K562 (cell line): Measurements from ENCODE around the gene HNF4A. TPM values are rescaled to one million over a fixed set of nuclear protein-coding genes. Genes with fewer than 3 reads are reported as not detected.
A peak's percentile ranks its signal among the peaks of the same experiment; 100 is the strongest.

Experiments used
- CBFA2T3 ChIP-seq: fragments of 450-650 bp; IDR thresholded peaks from 2 replicates; pipeline ENCODE4 v1.6.1; 2017
- ELF2 ChIP-seq: fragments of 250-450 bp; sonication (Bioruptor Pico); IDR thresholded peaks from 2 replicates; pipeline ENCODE4 v1.5.0; 2021; ENCODE audit warnings: mild to moderate bottlenecking
- ERF ChIP-seq: fragments of 450-650 bp; formaldehyde crosslinking; IDR thresholded peaks from 2 replicates; pipeline ENCODE4 v1.4.0; 2020; ENCODE audit warnings: mild to moderate bottlenecking, mixed read lengths
- ETV6 ChIP-seq, 3 experiments: fragments of 150-350 bp in 1 of 3; sonication (generic) in 1 of 3; formaldehyde crosslinking in 1 of 3; IDR thresholded peaks; 2 replicates each; pipeline versions ENCODE4 v1.6.1 to v1.8.0; 2014 to 2022; ENCODE audit warnings: borderline replicate concordance in 2 of 3, low read depth in 2 of 3, antibody characterized with exemption in 1 of 3, low read length in 1 of 3, mild to moderate bottlenecking in 1 of 3, missing genetic modification reagents in 1 of 3
- FOXK1 ChIP-seq: sonication (generic); formaldehyde crosslinking; IDR thresholded peaks from 2 replicates; pipeline ENCODE4 v1.8.0; 2022; ENCODE audit warnings: missing genetic modification reagents, mild to moderate bottlenecking, borderline replicate concordance
- HNRNPLL ChIP-seq: fragments of 200-400 bp; formaldehyde crosslinking; IDR thresholded peaks from 2 replicates; pipeline ENCODE4 v1.6.1; 2017; ENCODE audit warnings: low read length, low read depth, mild to moderate bottlenecking; ENCODE audit not compliant: poor library complexity, severe bottlenecking
- IRF1 ChIP-seq: sonication (generic); formaldehyde crosslinking; IDR thresholded peaks from 2 replicates; pipeline ENCODE4 v1.8.0; 2022; ENCODE audit warnings: missing genetic modification reagents, mild to moderate bottlenecking, borderline replicate concordance
- IRF9 ChIP-seq: fragments of 450-650 bp; IDR thresholded peaks from 2 replicates; pipeline ENCODE4 v1.6.1; 2016; ENCODE audit warnings: missing biosample characterization, missing genetic modification characterization
- KAT2B ChIP-seq: IDR thresholded peaks from one replicate; pipeline ENCODE4 v1.6.1; 2012; ENCODE audit warnings: low read depth, mild to moderate bottlenecking, control low read depth, inconsistent platforms, low read length, moderate library complexity
- MCM3 ChIP-seq: fragments of 450-650 bp; IDR thresholded peaks from 2 replicates; pipeline ENCODE4 v1.6.1; 2016
- NFATC3 ChIP-seq: fragments of 450-650 bp; IDR thresholded peaks from 2 replicates; pipeline ENCODE4 v1.6.1; 2017; ENCODE audit warnings: mild to moderate bottlenecking
- NR2C1 ChIP-seq, 2 experiments: fragments of 450-650 bp; IDR thresholded peaks; 2 replicates each; pipeline ENCODE4 v1.6.1; 2017; ENCODE audit warnings: mild to moderate bottlenecking in 2 of 2, antibody characterized with exemption in 1 of 2, inconsistent platforms in 1 of 2, missing compliant biosample characterization in 1 of 2, missing genetic modification characterization in 1 of 2
- PURB ChIP-seq: sonication (generic); formaldehyde crosslinking; IDR thresholded peaks from 2 replicates; pipeline ENCODE4 v1.9.0; 2021; ENCODE audit warnings: low read depth, mild to moderate bottlenecking, missing genetic modification reagents
- RFX1 ChIP-seq: fragments of 450-650 bp; IDR thresholded peaks from 2 replicates; pipeline ENCODE4 v1.6.1; 2016; ENCODE audit warnings: mild to moderate bottlenecking, moderate library complexity
- SAP30 ChIP-seq: fragments of 200-600 bp; sonication (generic); IDR thresholded peaks from 2 replicates; pipeline ENCODE4 v1.6.1; 2012; ENCODE audit warnings: borderline replicate concordance, low read depth, mild to moderate bottlenecking, moderate library complexity, low read length, control low read depth, inconsistent platforms; ENCODE audit not compliant: insufficient read depth, poor library complexity, severe bottlenecking
- SMARCE1 ChIP-seq: fragments of 450-650 bp; IDR thresholded peaks from 2 replicates; pipeline ENCODE4 v1.7.1; 2016; ENCODE audit warnings: mild to moderate bottlenecking
- SNRNP70 ChIP-seq: fragments of 200-400 bp; formaldehyde crosslinking; optimal IDR thresholded peaks from 2 replicates; pipeline ENCODE3; 2017; ENCODE audit warnings: low read depth, low read length
- SPI1 ChIP-seq: IDR thresholded peaks from 2 replicates; pipeline ENCODE4 v1.6.1; 2011; ENCODE audit warnings: low read depth, low read length, control low read depth, borderline replicate concordance
- TCF7 ChIP-seq: sonication (generic); IDR thresholded peaks from 2 replicates; pipeline ENCODE4 v1.6.1; 2016; ENCODE audit warnings: antibody characterized with exemption, borderline replicate concordance
- TOE1 ChIP-seq, 2 experiments: fragments of 450-650 bp in 1 of 2; sonication (generic) in 1 of 2; formaldehyde crosslinking in 1 of 2; IDR thresholded peaks; 2 replicates each; pipeline versions ENCODE4 v1.7.1 to v1.8.0; 2016 to 2022; ENCODE audit warnings: borderline replicate concordance in 2 of 2, mild to moderate bottlenecking in 2 of 2, antibody characterized with exemption in 1 of 2, inconsistent platforms in 1 of 2, low read depth in 1 of 2, missing genetic modification reagents in 1 of 2, moderate library complexity in 1 of 2
- ZBTB9 ChIP-seq: fragments of 450-650 bp; formaldehyde crosslinking; IDR thresholded peaks from 2 replicates; pipeline ENCODE4 v1.4.0; 2020; ENCODE audit warnings: mild to moderate bottlenecking, moderate library complexity
- ZNF354B ChIP-seq: fragments of 250-450 bp; sonication (Bioruptor Pico); IDR thresholded peaks from 2 replicates; pipeline ENCODE4 v1.4.0; 2020
- polyA plus RNA-seq, 8 experiments: library from polyadenylated mRNA; depleted of rRNA in 4 of 8; stranded (reverse) in 5 of 8; unstranded in 3 of 8; fragments of >200 nt; fragmentation: Nextera tagmentation in 2 of 8; fragmentation: Illumina TruSeq in 1 of 8; extraction: Ambion mirVana in 2 of 8; extraction: Trizol in 1 of 8; gene quantifications; 2 replicates each; pipeline versions ENCODE4 v1.2.1 to v1.2.3, GENCODE V29; 2011 to 2014; ENCODE audit warnings: inconsistent platforms in 1 of 8, missing spikeins in 1 of 8
- total RNA-seq, 7 experiments: library from RNA; depleted of rRNA in 6 of 7; stranded (reverse); fragments of >200 nt in 6 of 7; fragmentation: Illumina TruSeq in 2 of 7; extraction: Trizol in 2 of 7; gene quantifications; 2 replicates each; pipeline versions ENCODE4 v1.2.1 to v1.2.3, GENCODE V29; 2011 to 2021; ENCODE audit warnings: low replicate concordance in 1 of 7

Gene HNF4A
- total and polyA plus RNA-seq, 9 of the 15 experiments (the other 6 are each of a cell fraction or from before 2014, with no cell fraction given), result 0.03 to 0.27 (median 0.08) TPM; not detected in 5

- no peak for TF ChIP-seq ZBTB9 (CRISPR knock-in tag)
- TF ChIP-seq RFX1, result no peak
- no peak for TF ChIP-seq IRF1 (CRISPR knock-in tag)
- TF ChIP-seq TCF7, result no peak
- no peak for TF ChIP-seq FOXK1 (CRISPR knock-in tag)
- TF ChIP-seq SNRNP70, result no peak
- no peak for TF ChIP-seq SMARCE1
- peak; percentile 63 for TF ChIP-seq HNRNPLL
- no peak for TF ChIP-seq ELF2 (CRISPR knock-in tag)
- TF ChIP-seq IRF9 (tag), result no peak
- 0 out of 2 replicates have a peak, but pooled peaks have one; percentile 19 for TF ChIP-seq CBFA2T3
- no peak for TF ChIP-seq KAT2B
- TF ChIP-seq SAP30, result peak; percentile 73
- TF ChIP-seq ZNF354B (CRISPR knock-in tag), result no peak
- TF ChIP-seq SPI1, result no peak
- TF ChIP-seq NR2C1 (IDR thresholded peaks at IDR 0.05), result no peak
- TF ChIP-seq NR2C1 (tag; IDR thresholded peaks at IDR 0.05), result no peak
- peak; percentile 84; the same call in 1 of the 2 replicates for TF ChIP-seq TOE1 (IDR thresholded peaks at IDR 0.05; ENCODE audit: borderline replicate concordance)
- peak; percentile 88; the same call in 1 of the 2 replicates for TF ChIP-seq TOE1 (CRISPR knock-in tag; IDR thresholded peaks at IDR 0.05; ENCODE audit: borderline replicate concordance, low read depth)
- no peak for TF ChIP-seq MCM3
- no peak for TF ChIP-seq ETV6 (IDR thresholded peaks at IDR 0.05; ENCODE audit: borderline replicate concordance in 1 of 2, low read depth in 2 of 2, low read length in 1 of 2)
- TF ChIP-seq ETV6 (CRISPR knock-in tag; IDR thresholded peaks at IDR 0.05; ENCODE audit: borderline replicate concordance), result no peak
- TF ChIP-seq ERF, result no peak
- no peak for TF ChIP-seq NFATC3
- TF ChIP-seq PURB (CRISPR knock-in tag), result no peak
Observed at GRCh38 chr20:44310664-44311639, 44.5 kb upstream of the HNF4A start, which contains the start of gene FITM2 (continued).
